Activated CD4-positive, CD25-positive, alpha-beta regulatory T cell treated with anti-CD3 and anti-CD28 coated beads, Interleukin-2, amount 50 U/mL, for 16 hours (primary cell): ENCODE measurements around the gene GALNTL6.

ENCODE experiments used
- DNase-seq: peaks from one replicate; pipeline ENCODE4 v3.0.0-alpha.2; 2020; ENCODE audit warnings: low read depth, low spot score

The GALNTL6 gene

GRCh38 chr4:172982151-172982590, 1169.0 kb downstream of the GALNTL6 start:
- no peak for DNase-seq

DNA sequence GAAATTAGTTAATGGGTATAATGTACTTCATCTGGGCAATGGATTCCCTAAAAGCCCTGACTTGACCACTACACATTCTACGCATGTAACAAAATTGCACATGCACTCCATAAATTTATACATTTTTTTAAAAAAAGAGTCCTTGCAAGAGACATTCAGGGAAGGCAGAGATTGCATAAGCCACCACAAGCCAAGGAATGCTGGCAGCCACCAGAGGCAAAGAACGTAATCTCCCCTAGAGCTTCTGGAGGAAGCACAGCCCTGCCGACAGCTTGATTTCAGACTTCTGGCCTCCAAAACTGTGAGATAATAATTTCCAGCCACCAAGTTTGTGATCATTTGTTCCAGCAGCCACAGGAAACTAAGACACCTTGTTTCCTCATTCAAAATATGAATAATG, 1169.8 kb downstream of the GALNTL6 start:
- DNase-seq, result no peak

- DNase-seq, result no peak
Measured at GRCh38 chr4:172983631-172984030, 1170.4 kb downstream of the GALNTL6 start.

- DNase-seq, result no peak
Measured at GRCh38 chr4:172985552-172985951, 1172.3 kb downstream of the GALNTL6 start.

- no peak for DNase-seq
Measured at GRCh38 chr4:172986114-172986513, 1172.9 kb downstream of the GALNTL6 start.

DNA sequence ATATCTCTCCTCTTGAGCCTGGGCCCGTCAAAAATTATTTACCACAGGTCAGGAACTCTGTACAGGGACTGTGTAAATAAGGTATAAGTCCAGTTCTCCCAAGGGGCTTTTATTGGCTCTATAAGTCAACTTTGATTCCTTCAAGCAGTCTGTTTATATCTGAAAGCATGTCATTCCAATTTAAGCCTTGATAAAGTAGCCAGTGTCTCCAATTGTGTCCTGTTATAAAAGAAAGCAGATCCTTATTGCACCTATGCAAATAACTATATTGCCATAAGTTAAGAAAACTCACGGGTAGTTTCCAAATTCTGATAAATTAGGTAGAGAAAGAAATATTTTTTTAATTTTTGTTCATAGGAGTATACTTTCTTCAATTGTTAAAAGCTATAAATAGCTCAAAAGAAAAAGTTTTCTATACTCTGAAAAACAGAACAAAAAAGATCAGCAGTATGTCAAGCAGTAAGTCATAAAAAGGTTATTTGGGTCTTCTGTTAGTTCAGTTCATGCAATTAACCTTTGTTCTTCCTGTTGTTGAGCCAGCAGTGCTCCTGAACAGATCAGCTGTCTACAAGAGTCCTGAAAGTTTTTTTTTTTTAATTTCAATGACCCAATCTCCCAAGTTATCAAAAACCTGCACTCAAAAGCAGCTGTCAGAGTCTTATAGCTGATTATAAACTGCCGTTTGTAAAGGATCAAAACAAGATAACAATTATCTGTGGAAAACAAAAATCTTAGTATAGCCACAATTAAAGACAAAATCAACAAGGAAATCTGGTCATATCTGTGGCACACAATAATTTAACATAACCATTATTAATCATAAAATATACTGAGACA, 1177.0 kb downstream of the GALNTL6 start:
- DNase-seq, result no peak

DNA sequence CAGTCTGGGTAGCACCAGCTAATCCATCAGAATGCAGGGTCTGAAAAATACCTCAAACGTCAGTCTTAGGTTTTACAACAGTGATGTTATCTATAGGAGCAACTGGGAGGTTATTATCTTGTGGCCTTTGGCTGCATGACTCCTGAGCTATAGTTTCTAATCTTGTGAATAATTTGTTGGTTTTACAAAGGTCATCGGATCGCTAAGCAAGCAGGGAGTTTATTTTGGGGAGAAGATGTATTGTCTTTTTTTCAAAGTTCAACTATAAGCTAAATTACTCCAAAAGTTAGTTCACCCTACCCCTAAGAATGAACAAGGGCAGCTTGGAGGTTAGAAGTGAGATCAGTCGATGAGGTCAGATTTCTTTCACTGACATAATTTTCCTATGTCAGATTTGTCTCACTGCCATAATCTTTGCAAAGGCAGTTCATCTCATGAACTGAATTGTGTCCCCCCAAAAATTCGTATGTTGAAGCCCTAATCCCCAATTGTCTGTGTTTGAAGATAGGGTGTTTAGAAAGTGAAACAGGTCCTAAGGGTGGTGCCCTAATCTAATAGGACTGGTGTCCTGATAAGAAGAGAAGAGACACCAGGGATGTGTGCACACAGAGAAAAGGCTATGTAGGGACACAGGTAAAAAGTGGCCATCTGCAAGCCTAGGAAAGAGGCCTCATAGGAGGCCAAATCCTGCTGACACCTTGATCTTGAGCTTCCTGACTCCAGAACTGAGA, 1179.6 kb downstream of the GALNTL6 start:
- no peak for DNase-seq

DNA sequence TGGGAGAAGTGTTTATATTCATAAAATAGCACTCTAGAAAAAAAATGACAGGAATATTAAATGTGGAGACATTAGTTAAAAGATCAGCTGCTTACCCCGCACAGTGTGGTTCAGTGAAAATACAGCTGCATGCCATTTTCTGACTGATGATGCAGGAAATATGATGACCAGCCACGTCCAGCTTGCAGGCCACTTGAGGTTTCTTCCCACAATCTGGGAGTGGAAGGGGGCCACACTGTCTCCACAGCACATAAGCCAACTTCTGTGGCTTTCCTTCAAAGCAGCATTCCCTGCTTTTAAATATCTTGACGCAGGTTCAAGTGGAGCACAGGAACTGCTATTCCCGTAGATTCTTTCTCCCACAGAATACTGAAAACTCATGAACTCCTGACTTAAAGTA, 1182.0 kb downstream of the GALNTL6 start:
- DNase-seq, result no peak

GRCh38 chr4:172995704-172996103, 1182.5 kb downstream of the GALNTL6 start:
- DNase-seq, result no peak

DNA sequence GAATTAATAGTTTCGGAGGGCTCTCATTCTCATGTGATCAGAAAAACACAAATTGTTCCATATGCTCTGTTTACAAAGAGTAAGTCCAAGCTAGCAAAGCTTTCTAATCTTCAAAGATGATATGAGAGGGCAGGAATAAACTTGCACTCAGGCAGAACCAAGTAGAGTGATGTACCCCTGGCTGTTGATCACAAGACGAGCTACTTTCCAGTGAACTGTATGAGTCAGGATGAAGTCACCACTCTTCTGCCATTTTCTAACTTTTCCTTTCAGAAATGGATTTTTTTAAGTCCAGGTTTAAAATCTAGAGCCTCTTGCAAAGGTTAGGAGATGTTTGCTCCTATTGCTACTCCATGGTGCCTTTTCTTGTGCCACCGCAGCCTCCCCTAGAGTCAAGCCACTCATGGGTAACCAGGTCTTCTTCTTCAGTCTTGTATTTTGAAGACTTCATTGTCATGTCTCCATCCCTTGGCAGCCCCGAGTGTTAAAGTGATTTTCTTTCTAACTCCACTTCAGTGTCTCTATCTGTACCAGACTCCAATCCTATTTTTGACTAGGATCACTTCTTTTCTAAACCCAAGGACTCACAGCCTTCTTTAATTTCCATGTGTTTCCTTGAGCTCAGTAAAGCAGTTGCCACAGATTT, 1183.5 kb downstream of the GALNTL6 start:
- DNase-seq, result no peak

DNA sequence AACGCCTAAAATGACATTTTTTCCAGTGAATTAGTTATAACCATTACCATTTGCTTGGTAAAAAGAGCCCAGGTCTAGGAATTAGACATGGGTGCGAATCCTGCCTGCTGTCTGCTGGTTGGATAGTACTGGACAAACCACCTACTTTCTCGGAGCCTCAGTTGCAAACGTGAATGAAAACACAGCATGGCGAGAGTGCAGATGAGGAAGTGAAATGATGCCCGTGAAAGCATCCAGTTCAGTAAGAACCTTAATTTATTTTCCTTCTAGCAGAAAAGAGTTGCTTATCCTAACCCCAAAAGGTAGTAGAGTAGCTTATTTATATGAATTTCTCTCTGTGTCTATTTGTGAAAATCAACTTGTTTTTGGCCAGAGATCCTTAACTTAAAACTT, 1184.0 kb downstream of the GALNTL6 start:
- no peak for DNase-seq

DNA sequence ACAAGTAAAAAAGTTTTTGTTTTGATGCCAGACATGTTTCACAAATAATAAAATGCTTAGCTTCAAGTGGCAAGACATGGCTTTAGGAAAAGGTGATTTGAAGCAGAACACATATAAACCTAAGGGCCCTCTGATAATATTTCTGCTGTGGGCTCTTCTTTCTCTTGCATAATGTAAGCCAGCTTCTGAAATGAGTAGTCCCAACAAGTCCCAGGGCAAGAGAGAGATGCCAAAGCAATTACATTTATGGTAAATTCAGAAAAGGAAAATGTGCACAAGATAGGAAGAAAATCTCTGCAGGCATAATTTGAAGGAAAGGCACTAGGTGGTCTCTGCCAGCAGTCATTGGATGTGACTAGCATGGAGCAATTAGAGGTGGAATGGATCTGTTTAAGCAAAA, 1184.7 kb downstream of the GALNTL6 start:
- DNase-seq, result no peak

DNA sequence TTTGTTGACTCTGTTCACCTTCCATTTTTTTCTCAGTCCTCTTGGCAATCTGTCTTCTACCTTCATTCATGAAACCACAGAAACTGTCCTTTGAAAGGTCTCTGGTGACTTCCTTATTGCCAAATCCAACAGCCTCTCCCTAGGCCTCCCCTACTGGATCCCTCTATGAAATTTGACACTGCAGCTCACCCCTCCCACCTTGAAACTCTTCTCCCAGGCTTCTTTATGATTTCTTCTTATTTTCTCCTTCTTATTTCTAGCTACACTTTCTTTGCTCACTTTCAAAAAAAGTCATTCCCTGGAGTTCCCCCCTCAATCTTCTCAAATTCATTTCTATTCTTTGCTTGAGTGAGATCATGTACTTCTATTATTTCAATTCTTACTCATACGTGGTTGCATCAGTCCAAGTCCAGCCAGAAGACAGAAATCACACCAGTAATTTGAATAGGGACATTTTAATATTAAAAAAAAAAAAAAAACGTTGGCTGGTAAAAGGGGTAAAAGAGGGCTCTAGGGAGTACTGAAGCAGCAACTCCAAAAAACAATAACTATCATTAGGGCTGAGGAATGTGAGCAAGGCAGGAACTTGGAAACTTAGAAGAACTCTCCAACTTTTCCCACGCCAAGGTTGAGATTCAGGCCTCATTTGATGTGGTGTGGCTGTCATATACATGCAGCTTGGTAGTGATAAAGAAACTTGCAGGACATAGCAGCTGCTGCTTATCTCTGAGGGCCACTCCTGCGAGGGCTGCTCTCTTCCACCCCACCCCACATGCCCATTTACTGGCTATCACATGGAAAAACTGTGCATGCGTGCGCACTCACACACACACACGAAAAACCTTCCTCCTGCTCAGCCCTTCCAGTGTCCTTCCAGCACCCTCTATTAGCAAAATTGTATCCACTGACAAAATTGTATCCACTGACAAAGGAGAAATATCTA, 1185.6 kb downstream of the GALNTL6 start:
- no peak for DNase-seq

GRCh38 chr4:173001571-173001970, 1188.4 kb downstream of the GALNTL6 start:
- no peak for DNase-seq

GRCh38 chr4:173002830-173003561, 1189.8 kb downstream of the GALNTL6 start:
- DNase-seq, result no peak

- no peak for DNase-seq
Measured at GRCh38 chr4:173005912-173006633, 1192.9 kb downstream of the GALNTL6 start.

GRCh38 chr4:173008436-173008835, 1195.2 kb downstream of the GALNTL6 start:
- no peak for DNase-seq

DNA sequence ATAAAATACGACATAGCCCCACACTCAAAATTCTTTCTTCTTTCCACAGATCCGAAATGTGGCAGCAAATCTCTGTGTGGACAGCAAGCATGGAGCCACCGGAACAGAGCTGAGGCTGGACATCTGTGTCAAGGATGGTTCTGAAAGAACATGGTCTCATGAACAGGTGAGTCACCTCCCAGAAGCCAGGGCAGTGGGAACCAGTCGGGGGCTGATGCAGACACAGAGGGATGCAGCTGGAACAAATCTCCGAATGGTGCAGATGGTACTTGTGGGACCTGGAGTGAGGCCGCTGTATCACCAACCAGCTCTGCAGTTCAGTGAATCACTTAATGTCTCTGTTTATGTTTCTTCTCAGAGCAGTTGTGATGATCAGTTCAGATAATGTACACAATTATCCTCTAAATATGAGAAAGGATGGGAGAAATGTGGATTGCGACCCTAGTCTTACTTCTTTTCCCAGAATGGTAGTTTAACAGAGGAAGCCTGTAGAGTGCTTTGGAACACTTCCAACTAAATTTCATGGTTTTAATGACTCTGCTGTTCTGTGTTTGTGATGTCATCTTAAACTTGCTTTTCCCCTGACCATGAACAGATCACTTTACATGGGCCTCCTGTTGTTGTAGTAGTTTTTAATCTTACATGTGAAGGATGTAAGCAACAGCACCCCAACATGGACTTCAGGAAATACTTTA, 1196.1 kb downstream of the GALNTL6 start:
- DNase-seq, result no peak

DNA sequence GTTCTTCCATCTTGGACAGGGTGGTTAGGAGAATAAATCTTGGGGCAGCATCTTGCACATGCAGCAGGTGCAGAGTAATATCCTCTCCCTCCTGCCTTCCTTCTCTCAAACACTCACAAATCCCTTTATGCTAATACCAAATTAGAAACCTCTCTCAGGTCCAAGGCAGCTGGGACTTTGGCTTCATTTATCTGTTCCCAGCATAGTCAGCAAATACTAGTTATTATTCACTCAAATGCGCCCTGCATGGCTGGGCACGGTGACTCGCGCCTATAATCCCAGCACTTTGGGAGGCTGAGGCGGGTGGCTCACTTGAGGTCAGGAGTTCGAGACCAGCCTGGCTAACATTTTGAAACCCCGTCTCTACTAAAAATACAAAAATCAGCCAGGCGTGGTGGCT, 1199.4 kb downstream of the GALNTL6 start:
- no peak for DNase-seq
